Measurements from ENCODE around the gene MGRN1. TPM values are rescaled to one million over a fixed set of nuclear protein-coding genes. Genes with fewer than 3 reads are reported as not detected.

The MGRN1 gene
- total and polyA plus RNA-seq, 2 of the 13 experiments (the other 11 are each of a cell fraction or from before 2014, with no cell fraction given) = 11.9 to 12.6 TPM

- TF ChIP-seq ZNF331 (CRISPR knock-in tag; IDR thresholded peaks at IDR 0.05) = no peak
- TF ChIP-seq PLSCR1 (CRISPR knock-in tag; IDR thresholded peaks at IDR 0.05; ENCODE audit: borderline replicate concordance) = no peak
- TF ChIP-seq CSRNP2 (CRISPR knock-in tag; conservative IDR thresholded peaks at IDR 0.05; ENCODE audit: low read depth) = no peak
- TF ChIP-seq ZNF33B (CRISPR knock-in tag; IDR thresholded peaks at IDR 0.05) = no peak
- TF ChIP-seq BCL6 (CRISPR knock-in tag; IDR thresholded peaks at IDR 0.05) = no peak
- 0 out of 2 replicates have a peak, but pooled peaks have one; percentile 36 for TF ChIP-seq ZNF318 (CRISPR knock-in tag; IDR thresholded peaks at IDR 0.05)
- TF ChIP-seq TCF7 (IDR thresholded peaks at IDR 0.05; ENCODE audit: low read depth) = no peak
- no peak for TF ChIP-seq HMGA1 (CRISPR knock-in tag; conservative IDR thresholded peaks at IDR 0.05)
- TF ChIP-seq RBM39 (IDR thresholded peaks at IDR 0.05; ENCODE audit: low read depth, low read length, poor library complexity, severe bottlenecking) = peak; percentile 49
- no peak for TF ChIP-seq SP1 (IDR thresholded peaks at IDR 0.05)
- no peak for TF ChIP-seq SP1 (CRISPR knock-in tag; IDR thresholded peaks at IDR 0.05)
- TF ChIP-seq HNF4A (CRISPR knock-in tag; IDR thresholded peaks at IDR 0.05) = no peak
- 0 out of 2 replicates have a peak, but pooled peaks have one; percentile 28 for TF ChIP-seq BORCS8-MEF2B (CRISPR knock-in tag; IDR thresholded peaks at IDR 0.05)
- no peak for TF ChIP-seq U2AF2 (IDR thresholded peaks at IDR 0.05; ENCODE audit: low read depth, low read length)
- TF ChIP-seq GABPA (IDR thresholded peaks at IDR 0.05; ENCODE audit: low read depth, low read length) = no peak
- no peak for TF ChIP-seq GABPA (CRISPR knock-in tag; IDR thresholded peaks at IDR 0.05; ENCODE audit: low read depth)
- TF ChIP-seq REXO4 (CRISPR knock-in tag; IDR thresholded peaks at IDR 0.05; ENCODE audit: borderline replicate concordance) = no peak
- TF ChIP-seq TGIF2 (CRISPR knock-in tag; IDR thresholded peaks at IDR 0.05) = no peak
- TF ChIP-seq MYPOP (CRISPR knock-in tag; IDR thresholded peaks at IDR 0.05) = no peak
- no peak for TF ChIP-seq HDAC1 (CRISPR knock-in tag; IDR thresholded peaks at IDR 0.05)
These were observed 11.5 kb upstream of the MGRN1 start (continued) for GRCh38 chr16:4612977-4613635.

Data from HepG2 (cell line).